Measurements from ENCODE around the gene ZFYVE16.
"Not testable (repeated sequence)": the region's sequence is repeated elsewhere in the genome, so short reads cannot be mapped to it uniquely, and the experiment has no call there.

The ZFYVE16 gene

DNA sequence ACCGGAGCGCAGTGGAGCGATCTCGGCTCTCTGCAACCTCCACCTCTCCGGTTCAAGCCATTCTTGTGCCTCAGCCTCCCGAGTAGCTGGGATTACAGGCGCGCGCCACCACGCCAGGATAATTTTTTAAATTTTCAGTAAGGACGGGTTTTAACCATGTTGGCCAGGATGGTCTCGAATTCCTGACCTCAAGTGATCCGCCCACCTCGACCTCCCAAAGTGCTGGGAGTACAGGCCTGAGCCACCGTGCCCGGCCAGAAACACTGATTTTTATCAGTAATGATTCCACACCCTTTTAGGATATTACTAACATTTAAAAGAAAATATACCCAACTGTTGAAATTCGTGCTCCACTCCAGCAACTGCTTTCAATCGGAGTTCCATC is 79.6 kb downstream of the ZFYVE16 start:
- TF ChIP-seq, protein P1, sequence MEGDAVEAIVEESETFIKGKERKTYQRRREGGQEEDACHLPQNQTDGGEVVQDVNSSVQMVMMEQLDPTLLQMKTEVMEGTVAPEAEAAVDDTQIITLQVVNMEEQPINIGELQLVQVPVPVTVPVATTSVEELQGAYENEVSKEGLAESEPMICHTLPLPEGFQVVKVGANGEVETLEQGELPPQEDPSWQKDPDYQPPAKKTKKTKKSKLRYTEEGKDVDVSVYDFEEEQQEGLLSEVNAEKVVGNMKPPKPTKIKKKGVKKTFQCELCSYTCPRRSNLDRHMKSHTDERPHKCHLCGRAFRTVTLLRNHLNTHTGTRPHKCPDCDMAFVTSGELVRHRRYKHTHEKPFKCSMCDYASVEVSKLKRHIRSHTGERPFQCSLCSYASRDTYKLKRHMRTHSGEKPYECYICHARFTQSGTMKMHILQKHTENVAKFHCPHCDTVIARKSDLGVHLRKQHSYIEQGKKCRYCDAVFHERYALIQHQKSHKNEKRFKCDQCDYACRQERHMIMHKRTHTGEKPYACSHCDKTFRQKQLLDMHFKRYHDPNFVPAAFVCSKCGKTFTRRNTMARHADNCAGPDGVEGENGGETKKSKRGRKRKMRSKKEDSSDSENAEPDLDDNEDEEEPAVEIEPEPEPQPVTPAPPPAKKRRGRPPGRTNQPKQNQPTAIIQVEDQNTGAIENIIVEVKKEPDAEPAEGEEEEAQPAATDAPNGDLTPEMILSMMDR (IDR thresholded peaks at IDR 0.05; ENCODE audit: extremely low read depth, insufficient read depth, missing control alignments): no peak
- no peak for DNase-seq (ENCODE audit: low spot score)
- in situ Hi-C loops (cut with MboI; ENCODE audit: low pct_unique_long_range_greater_than_20kb, low sequenced_read_pairs, unreplicated experiment): loop anchor here (10.0 kb wide), 1 partner anchor 187 kb away; no protein-coding TSS in a partner anchor

DNA sequence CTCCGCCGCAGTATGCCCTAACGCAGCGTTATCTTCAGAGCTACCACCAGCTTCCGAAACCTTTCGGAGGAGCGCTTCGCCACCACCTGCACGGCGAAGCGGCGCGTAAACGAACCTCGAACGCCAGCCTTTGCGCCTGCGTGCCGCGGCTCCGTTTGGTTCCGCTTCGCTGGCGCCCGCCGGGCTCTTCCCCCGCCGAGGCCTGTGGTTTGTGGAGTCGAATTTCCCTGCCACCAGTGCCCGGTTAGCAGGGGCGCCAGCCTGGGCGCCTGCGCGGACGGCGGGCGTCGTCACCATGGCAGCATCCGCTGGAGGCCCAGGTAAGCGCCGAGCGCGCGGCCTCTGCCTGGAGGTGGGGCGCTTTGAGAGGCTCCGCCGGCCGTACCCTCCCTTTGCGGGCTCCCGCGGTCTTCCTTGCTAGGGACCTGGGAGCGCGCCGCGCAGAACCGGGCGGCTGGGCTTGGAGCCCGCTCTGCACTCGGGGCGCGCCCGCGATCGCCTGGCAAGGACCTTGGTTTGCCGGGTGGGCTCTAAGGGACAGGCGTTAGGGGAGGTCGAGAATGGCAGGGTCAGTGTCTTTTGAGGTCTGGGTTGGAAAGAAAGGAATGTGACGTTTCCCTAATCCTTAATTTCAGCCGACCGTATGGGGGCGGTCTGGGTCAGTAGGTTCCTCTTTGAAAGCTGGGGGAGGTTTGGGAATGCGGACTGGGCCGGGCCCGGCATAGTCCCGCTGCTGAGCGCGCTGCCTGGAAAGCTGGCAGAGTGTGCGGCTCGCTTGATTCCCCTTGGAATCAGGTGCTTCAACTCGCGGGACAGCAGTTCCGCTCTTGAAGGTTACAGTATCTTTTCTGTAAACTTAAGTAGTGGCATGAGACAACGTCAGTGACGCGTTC is 80.2 kb downstream of the ZFYVE16 start, which contains the start of gene FAM151B:
Gene FAM151B (plus strand): TSS at position 272 of the 893 bp plus-strand sequence. CDS start 24 bp downstream, at position 296.
- TF ChIP-seq, protein P1 (IDR thresholded peaks at IDR 0.05; ENCODE audit: extremely low read depth, insufficient read depth, missing control alignments): peak; percentile 13
- DNase-seq (ENCODE audit: low spot score): peak; percentile 79
- in situ Hi-C loops (cut with MboI; ENCODE audit: low pct_unique_long_range_greater_than_20kb, low sequenced_read_pairs, unreplicated experiment): loop anchor here (10.0 kb wide), 1 partner anchor 187 kb away; no protein-coding TSS in a partner anchor

DNA sequence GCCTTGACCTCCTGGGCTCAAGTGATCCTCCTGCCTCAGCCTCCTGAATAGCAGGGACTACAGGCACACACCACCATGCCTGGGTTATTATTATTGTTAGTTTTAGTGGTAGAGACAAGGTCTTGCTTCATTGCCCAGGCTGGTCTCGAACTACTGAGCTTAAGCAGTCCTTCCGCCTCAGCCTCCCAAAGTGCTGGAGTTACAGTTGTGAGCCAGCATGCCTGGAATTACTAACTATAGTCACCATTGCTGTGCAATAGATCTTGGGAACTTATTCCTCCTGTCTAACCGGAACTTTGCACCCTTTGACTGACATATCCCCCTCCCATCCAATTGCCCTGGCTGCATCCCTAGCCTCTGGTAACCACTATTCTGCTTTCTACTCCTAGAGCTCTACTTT is 83.4 kb downstream of the ZFYVE16 start:
- TF ChIP-seq, protein P1 (IDR thresholded peaks at IDR 0.05; ENCODE audit: extremely low read depth, insufficient read depth, missing control alignments): no peak
- no peak for DNase-seq (ENCODE audit: low spot score)
- in situ Hi-C loops (cut with MboI; ENCODE audit: low pct_unique_long_range_greater_than_20kb, low sequenced_read_pairs, unreplicated experiment): no loop called here

DNA sequence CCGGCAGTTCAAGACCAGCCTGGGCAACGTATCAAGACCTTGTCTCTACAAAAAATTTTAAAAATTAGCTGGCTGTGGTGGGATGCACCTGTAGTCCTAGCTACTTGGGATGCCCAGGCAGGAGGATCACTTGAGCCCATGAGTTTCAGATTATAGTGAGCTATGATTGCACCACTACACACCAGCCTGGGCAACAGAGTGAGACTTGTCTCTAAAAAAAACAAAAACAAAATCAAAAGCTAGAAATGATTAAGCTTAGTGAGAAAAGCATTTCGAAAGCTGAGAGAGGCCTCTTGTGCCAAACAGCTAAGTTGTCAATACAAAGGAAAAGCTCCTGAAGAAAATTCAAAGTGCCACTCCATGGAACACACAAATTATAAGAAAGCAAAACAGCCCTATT is 84.9 kb downstream of the ZFYVE16 start:
- in situ Hi-C loops (cut with MboI; ENCODE audit: low pct_unique_long_range_greater_than_20kb, low sequenced_read_pairs, unreplicated experiment): no loop called here

DNA sequence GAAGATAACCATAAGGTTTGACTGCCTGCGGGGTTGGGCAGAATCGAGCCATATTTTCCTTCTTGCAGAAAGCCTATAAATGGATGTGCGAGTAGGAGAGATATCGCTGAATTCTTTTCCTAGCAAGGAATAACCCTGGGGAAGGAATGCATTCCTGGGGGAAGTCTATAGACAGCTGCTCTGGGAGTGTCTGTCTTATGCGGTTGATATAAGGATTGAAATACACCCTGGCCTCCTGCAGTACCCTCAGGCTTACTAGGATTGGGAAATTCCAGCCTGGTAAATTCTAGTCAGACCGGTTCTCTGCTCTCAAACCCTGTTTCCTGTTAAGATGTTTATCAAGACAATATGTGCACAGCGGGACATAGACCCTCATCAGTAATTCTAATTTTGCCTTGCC is 85.6 kb downstream of the ZFYVE16 start:
- in situ Hi-C loops (cut with MboI; ENCODE audit: low pct_unique_long_range_greater_than_20kb, low sequenced_read_pairs, unreplicated experiment); DNase-seq (ENCODE audit: low spot score): not testable (repeated sequence)

More for the DNA sequence above, 84.9 kb downstream of the ZFYVE16 start:
- DNase-seq (ENCODE audit: low spot score): no peak
- TF ChIP-seq, protein P1 (IDR thresholded peaks at IDR 0.05; ENCODE audit: extremely low read depth, insufficient read depth, missing control alignments): no peak

DNA sequence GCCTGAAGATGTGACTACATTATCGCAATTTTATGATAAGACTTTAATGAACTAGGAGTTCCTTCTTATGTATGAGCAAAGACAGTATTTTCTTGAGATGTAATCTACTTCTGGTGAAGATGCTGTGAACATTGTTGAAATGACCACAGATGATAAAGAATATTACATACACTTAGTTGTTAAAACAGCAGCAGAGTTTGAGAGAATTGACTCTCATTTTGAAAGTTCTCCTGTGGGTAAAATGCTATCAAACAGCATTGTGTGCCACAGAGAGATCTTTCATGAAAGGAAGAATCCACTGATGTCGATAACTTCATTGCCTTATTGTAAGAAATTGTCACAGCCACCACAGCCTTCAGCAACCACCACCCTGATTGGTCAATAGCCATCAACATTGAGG is 88.0 kb downstream of the ZFYVE16 start:
- in situ Hi-C loops (cut with MboI; ENCODE audit: low pct_unique_long_range_greater_than_20kb, low sequenced_read_pairs, unreplicated experiment): no loop called here
- no peak for DNase-seq (ENCODE audit: low spot score)
- TF ChIP-seq, protein P1 (IDR thresholded peaks at IDR 0.05; ENCODE audit: extremely low read depth, insufficient read depth, missing control alignments): no peak

DNA sequence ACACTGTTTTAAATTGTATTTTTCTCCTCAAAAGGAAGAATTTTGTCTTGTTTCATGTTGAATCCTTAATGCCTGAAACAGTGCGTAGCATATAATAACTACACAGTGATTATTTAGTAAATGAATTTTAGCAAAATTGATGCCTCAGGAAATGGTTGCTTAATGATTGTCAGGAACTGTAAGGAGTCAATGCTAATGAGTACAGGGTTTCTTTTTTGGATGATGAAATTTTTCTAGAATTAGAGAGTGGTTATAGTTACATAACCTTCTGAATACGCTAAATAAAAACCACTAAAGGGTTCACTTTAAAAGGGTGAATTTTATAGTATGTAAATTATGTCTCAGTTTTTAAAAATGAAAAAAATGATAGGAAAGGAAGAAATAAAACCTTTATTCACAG is 94.9 kb downstream of the ZFYVE16 start:
- in situ Hi-C loops (cut with MboI; ENCODE audit: low pct_unique_long_range_greater_than_20kb, low sequenced_read_pairs, unreplicated experiment): no loop called here
- no peak for DNase-seq (ENCODE audit: low spot score)
- TF ChIP-seq, protein P1 (IDR thresholded peaks at IDR 0.05; ENCODE audit: extremely low read depth, insufficient read depth, missing control alignments): no peak

Measured in GM13977 (cell line).